ENCODE results near the gene USP35.

Gene USP35

GRCh38 chr11:78160557-78160956 lies 28.2 kb upstream of the USP35 start:
- no peak overlapping the region for H2AFZ ChIP-seq (ENCODE audit: low read depth, low read length, severe bottlenecking)
- H3K27ac ChIP-seq (ENCODE audit: low read depth, low read length), result no peak overlapping the region
- H3K9me2 ChIP-seq (replicated peaks; ENCODE audit: insufficient read depth, low read length), result no peaks in the 10 kb centered on the region
- no peak overlapping the region for H3K4me2 ChIP-seq (ENCODE audit: low read depth, low read length, poor library complexity, severe bottlenecking)
- no peaks in the 10 kb centered on the region for H3K27me3 ChIP-seq (ENCODE audit: low read length)
- no peak overlapping the region for H3K4me3 ChIP-seq (ENCODE audit: insufficient read depth, low read length, poor library complexity, severe bottlenecking)
- no peak for TF ChIP-seq CTCF (IDR thresholded peaks at IDR 0.05; ENCODE audit: insufficient read depth, low read length, poor library complexity, severe bottlenecking)
- TF ChIP-seq EZH2phosphoT487 (conservative IDR thresholded peaks at IDR 0.05; ENCODE audit: low read length), result no peak
- H3K36me3 ChIP-seq (ENCODE audit: low read length), result no peaks in the 10 kb centered on the region
- H3K9me3 ChIP-seq (ENCODE audit: insufficient read depth, low read length), result no peaks in the 10 kb centered on the region
- H4K20me1 ChIP-seq (ENCODE audit: low read depth, low read length), result no peaks in the 10 kb centered on the region
- no peaks in the 10 kb centered on the region for H3F3A ChIP-seq (ENCODE audit: insufficient read depth)
- no peak overlapping the region for H3K9ac ChIP-seq (ENCODE audit: low read length)
- H3K79me2 ChIP-seq (ENCODE audit: insufficient read depth, low read length), result no peaks in the 10 kb centered on the region

GRCh38 chr11:78161346-78161745 lies 27.4 kb upstream of the USP35 start:
- Histone ChIP-seq H3K4me2 (ENCODE audit: low read depth, low read length, poor library complexity, severe bottlenecking) (no peak overlapping the region), H3K79me2 (ENCODE audit: insufficient read depth, low read length) (no peaks in the 10 kb centered on the region), H3K9me3 (ENCODE audit: insufficient read depth, low read length) (no peaks in the 10 kb centered on the region), H4K20me1 (ENCODE audit: low read depth, low read length) (no peaks in the 10 kb centered on the region), H3F3A (ENCODE audit: insufficient read depth) (no peaks in the 10 kb centered on the region), H3K9ac (ENCODE audit: low read length) (no peak overlapping the region), H3K27ac (ENCODE audit: low read depth, low read length) (no peak overlapping the region), H3K4me3 (ENCODE audit: insufficient read depth, low read length, poor library complexity, severe bottlenecking) (no peak overlapping the region), H3K9me2 (replicated peaks; ENCODE audit: insufficient read depth, low read length) (no peaks in the 10 kb centered on the region), H3K27me3 (ENCODE audit: low read length) (no peaks in the 10 kb centered on the region), H2AFZ (ENCODE audit: low read depth, low read length, severe bottlenecking) (no peak overlapping the region), H3K36me3 (ENCODE audit: low read length) (no peaks in the 10 kb centered on the region)
- TF ChIP-seq EZH2phosphoT487 (conservative IDR thresholded peaks at IDR 0.05; ENCODE audit: low read length) (no peak), CTCF (IDR thresholded peaks at IDR 0.05; ENCODE audit: insufficient read depth, low read length, poor library complexity, severe bottlenecking) (no peak)

- Histone ChIP-seq H3K79me2 (ENCODE audit: insufficient read depth, low read length) (no peaks in the 10 kb centered on the region), H3F3A (ENCODE audit: insufficient read depth) (no peaks in the 10 kb centered on the region), H3K9ac (ENCODE audit: low read length) (no peak overlapping the region), H3K4me2 (ENCODE audit: low read depth, low read length, poor library complexity, severe bottlenecking) (no peak overlapping the region), H3K36me3 (ENCODE audit: low read length) (no peaks in the 10 kb centered on the region), H3K4me3 (ENCODE audit: insufficient read depth, low read length, poor library complexity, severe bottlenecking) (no peak overlapping the region), H3K27ac (ENCODE audit: low read depth, low read length) (no peak overlapping the region), H2AFZ (ENCODE audit: low read depth, low read length, severe bottlenecking) (no peak overlapping the region), H3K27me3 (ENCODE audit: low read length) (no peaks in the 10 kb centered on the region), H3K9me3 (ENCODE audit: insufficient read depth, low read length) (no peaks in the 10 kb centered on the region), H4K20me1 (ENCODE audit: low read depth, low read length) (no peaks in the 10 kb centered on the region), H3K9me2 (replicated peaks; ENCODE audit: insufficient read depth, low read length) (no peaks in the 10 kb centered on the region)
- TF ChIP-seq CTCF (IDR thresholded peaks at IDR 0.05; ENCODE audit: insufficient read depth, low read length, poor library complexity, severe bottlenecking), result no peak
- no peak for TF ChIP-seq EZH2phosphoT487 (conservative IDR thresholded peaks at IDR 0.05; ENCODE audit: low read length)
These were observed 26.8 kb upstream of the USP35 start for GRCh38 chr11:78161962-78162371.
